Heart left ventricle (tissue), 13 donors: Measurements from ENCODE around the gene OPHN1.

Experiments
- POLR2A ChIP-seq, 2 donors: fragments of 450-650 bp; IDR thresholded peaks; one replicate each; pipeline ENCODE4 v1.6.1; 2017; ENCODE audit warnings: antibody characterized with exemption in 2 of 2, mild to moderate bottlenecking in 2 of 2, moderate library complexity in 2 of 2
- TF ChIP-seq, protein P1 (sequence below), 12 donors: fragments of 200-600 bp; sonication (generic) in 4 of 12; IDR thresholded peaks; one replicate each; pipeline versions ENCODE4 v1.5.0 to v1.8.0; 2018 to 2022; ENCODE audit warnings: antibody characterized with exemption in 12 of 12, mild to moderate bottlenecking in 5 of 12
- donor health status: ischemic (EF 13 %, LVEDD 7.1; RV severe dilation, severe dysfunction).
- donor health status: DM: no; HTN: yes; CAD: no.
- donor health status: DM: no; HTN: no; CAD: no.
- donor health status: ischemic (EF 25% LVEDD 6.9; RV normal size, moderate dysfunction).
- donor health status: ischemic (EF 25% LVEDD 5.7; RV mildly dilated, moderate dysfunction).
- donor health status: ischemic (EF 35%, LVEDD 5.7; RV mildly dilated, moderate dysfunction).
- donor health status: nonischemic (EF 11% LVEDD 7.7; RV severe dilation, severe dysfunction).
- donor health status: DM: yes; HTN: yes; CAD: no.
- donor health status: PGD.
- donor health status: ischemic (EF 29% LVEDD 5.4; RV normal size, mild dysfunction).
- donor health status: nonischemic (EF 23%, LVEDD 6.1; RV moderate dilation, normal function).

DNA sequence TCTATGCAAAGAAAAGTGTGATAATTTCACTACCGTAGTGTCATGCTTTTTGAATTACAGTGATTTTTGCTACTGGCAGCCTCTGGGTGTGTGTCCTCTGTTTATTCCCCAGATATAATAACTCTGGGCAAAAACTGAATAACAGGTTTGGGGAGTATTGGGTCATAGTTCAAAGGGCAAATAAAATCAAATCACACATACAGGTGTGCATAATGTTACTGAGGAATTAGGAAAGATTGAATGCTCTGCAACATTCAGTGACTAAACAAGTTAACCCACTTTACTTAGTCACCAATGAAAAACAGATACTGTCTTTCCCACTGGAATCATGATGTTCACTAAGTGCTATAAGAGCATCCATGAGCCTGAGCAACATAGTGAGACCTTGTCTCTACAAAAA is 224.3 kb downstream of the OPHN1 start:
- TF ChIP-seq, protein P1, sequence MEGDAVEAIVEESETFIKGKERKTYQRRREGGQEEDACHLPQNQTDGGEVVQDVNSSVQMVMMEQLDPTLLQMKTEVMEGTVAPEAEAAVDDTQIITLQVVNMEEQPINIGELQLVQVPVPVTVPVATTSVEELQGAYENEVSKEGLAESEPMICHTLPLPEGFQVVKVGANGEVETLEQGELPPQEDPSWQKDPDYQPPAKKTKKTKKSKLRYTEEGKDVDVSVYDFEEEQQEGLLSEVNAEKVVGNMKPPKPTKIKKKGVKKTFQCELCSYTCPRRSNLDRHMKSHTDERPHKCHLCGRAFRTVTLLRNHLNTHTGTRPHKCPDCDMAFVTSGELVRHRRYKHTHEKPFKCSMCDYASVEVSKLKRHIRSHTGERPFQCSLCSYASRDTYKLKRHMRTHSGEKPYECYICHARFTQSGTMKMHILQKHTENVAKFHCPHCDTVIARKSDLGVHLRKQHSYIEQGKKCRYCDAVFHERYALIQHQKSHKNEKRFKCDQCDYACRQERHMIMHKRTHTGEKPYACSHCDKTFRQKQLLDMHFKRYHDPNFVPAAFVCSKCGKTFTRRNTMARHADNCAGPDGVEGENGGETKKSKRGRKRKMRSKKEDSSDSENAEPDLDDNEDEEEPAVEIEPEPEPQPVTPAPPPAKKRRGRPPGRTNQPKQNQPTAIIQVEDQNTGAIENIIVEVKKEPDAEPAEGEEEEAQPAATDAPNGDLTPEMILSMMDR (IDR thresholded peaks at IDR 0.05), result no peak
- TF ChIP-seq POLR2A (IDR thresholded peaks at IDR 0.05), result no peak
